ENCODE results near the gene DIMT1. TPM values are rescaled to one million over a fixed set of nuclear protein-coding genes. Genes with fewer than 3 reads are reported as not detected.
A peak's percentile ranks its signal among the peaks of the same experiment; 100 is the strongest.

The DIMT1 gene
- polyA plus RNA-seq, 3 donors: 29.4 to 35.8 (median 32.8) TPM

DNA sequence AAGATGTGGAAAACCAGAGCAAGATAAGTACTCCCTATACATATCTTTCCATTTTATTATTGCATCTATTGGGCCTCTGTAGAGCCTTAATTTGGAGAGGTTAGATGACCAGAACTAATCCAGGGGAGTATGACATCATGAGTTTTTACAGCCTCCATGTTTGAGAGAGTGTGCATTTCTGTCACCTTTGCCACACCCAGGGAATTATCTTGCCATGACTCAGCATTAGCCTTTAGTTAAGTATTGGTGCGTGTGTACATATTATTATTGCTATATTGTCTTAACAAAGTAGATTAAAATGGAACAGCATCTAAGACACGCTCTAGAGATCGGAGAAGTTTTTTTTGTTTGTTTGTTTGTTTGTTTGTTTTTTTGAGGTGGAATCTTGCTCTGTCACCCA, 27.6 kb downstream of the DIMT1 start:
- DNase-seq: no peak

DNA sequence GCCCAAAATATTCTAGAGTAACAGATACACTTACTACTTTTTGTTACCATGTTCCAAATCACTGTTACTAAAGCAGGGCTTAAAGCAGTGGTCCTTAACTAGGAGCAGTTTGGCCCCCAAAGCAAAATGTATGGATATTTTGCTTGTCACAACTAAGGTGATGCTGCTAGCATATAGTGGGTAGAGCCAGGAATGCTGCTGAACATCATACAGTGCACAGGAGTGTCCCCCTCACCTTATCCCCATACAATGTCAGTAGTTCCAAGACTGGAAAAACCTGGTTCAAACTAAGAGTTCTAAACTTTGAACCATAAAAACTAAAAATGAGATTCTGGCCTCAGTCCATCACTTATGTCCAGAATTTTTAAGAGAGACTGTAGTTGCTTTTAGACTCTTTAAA, 28.1 kb downstream of the DIMT1 start:
- no peak for DNase-seq

DNA sequence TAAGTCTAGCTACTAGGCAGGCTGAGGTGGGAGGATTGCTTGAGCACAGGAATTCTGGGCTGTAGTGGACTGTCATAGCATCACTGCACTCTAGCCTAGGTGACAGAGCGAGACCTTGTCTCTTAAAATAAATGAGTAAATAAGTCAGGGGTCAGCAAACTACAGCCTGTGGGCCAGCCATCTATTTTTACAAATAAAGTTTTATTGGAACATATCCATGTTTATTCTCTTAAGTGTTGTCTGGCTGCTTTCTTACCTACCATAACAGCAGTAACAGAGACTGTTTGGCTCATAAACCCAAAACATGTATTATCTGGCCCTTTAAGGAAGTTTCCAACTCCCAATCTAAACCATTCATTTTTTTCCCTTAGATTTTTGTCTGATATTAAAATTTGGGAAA, 29.6 kb downstream of the DIMT1 start:
- DNase-seq: no peak

DNA sequence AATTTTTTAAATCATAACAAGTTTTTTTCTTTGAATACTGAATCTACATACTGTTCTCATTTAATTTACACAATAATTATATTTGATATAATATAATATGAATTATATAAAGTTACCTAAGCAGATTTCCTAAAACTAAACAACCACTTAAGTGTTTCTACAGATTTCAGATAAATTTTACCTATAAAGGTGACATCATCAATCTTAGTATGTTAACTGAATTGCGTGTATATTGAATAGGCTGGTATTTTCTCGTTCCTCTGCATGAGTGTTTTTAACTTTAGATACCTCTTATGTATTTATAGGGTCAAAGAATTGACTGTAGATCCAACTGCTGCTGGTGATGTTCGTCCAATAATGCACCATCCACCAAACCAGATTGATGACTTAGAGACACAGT, 30.3 kb downstream of the DIMT1 start:
- DNase-seq: no peak

DNA sequence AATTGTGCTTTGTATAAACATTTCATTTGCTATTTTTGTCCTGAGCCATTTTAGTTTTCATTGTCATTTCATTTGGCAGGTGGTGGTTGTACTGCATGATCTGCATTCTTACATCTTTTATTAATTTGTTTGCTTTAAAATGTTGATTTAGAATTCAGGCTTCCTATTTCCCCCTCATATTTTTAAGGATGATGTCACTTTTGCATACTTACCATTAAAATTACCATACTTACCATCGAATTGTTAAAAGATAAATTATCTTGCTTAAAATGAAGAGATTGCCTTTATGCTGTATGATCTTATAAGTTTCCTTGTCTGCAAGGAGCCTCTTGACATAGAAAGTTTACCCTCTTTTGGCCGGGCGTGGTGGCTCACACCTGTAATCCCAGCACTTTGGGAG, 31.1 kb downstream of the DIMT1 start:
- no peak for DNase-seq

DNA sequence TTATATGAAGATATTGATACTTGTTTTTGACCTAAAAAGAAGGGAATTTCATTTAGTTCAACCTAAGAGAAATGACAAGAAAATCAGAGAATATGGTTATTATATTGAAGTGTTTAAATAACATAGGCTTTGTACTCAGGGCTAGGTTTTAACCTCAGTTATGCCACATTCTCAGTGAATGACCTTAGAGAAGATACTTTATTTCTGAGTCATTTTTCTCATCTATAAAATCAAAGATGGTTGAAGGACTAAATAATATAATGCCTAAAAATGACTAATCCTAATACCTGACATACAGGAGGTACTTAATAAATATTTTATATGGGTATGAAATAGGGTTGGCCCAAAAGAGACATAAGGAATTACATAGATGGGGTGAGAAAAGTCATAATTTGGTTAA, 32.3 kb downstream of the DIMT1 start:
- DNase-seq: no peak

DNA sequence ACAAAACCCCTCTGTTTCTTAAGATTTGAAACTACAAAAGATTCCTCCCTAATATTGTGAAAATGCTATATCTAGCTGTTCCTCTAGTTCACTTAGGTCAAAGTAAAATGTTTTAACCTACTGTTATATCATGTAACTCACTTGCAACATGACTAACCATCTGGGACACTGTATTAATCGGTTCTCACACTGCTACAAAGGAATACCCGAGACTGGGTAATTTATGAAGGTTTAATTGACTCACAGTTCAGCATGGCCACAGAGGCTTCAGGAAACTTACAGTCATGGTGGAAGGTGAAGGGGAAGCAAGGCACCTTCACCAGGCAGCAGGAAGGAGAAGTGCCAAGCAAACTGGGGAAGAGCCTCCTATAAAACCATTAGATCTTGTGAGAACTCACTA, 34.7 kb downstream of the DIMT1 start:
- DNase-seq: no peak

DNA sequence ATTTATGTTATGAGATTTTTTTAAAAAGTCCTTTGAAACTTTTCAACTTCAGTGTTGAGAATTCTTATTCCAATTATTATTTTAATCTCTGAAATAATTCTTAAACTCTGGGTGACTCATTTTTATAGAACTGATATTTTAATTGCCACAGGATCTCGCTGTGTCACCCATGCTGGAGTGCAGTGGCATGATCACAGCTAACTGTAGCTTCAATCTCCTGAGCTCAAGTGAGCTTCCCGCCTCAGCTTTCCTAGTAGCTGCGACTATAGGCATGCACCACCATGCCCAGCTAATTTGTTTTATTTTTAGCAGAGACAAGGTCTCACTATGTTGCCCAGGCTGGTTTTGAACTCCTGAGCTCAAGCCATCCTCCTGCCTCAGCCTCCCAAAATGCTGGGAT, 41.0 kb downstream of the DIMT1 start:
- DNase-seq: no peak

DNA sequence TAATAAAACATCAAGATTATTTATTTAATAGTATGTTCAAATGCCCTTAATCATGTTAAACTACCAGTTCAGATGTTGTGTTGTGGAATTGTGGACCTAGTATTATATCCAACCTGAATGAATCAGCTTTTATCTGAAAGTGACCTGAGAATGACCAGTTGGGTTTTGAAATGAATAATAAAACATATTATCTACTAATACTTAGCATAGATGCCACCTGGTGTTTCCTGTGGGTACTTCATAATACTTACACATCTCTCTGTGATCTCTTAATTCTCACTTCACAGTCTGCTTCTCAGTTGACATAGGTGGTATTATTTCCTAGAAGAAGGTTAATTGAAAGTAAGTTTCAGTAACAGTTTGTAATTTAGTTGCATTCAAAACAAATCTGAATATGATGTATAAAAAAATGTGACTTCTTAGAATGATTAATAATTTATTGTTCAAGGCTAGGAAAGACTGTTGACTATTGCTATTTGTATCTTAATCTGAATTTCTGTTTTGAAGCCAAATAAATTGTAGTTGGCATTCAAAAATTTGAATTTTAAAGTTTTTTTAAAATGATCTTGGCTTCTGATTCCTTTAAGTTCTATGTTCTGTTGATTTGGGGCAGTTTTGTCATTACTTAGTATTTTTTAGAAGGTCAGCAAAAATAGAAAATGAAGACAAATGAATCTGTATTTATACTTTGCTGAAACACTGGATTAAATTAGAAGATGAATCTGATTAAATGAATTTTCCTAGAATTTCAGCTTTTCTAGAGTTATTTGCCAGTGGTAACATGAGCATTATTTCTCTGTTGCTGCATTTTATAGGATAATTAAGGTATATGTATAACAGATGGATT, 49.5 kb downstream of the DIMT1 start:
- peak; percentile 40 for DNase-seq

DNA sequence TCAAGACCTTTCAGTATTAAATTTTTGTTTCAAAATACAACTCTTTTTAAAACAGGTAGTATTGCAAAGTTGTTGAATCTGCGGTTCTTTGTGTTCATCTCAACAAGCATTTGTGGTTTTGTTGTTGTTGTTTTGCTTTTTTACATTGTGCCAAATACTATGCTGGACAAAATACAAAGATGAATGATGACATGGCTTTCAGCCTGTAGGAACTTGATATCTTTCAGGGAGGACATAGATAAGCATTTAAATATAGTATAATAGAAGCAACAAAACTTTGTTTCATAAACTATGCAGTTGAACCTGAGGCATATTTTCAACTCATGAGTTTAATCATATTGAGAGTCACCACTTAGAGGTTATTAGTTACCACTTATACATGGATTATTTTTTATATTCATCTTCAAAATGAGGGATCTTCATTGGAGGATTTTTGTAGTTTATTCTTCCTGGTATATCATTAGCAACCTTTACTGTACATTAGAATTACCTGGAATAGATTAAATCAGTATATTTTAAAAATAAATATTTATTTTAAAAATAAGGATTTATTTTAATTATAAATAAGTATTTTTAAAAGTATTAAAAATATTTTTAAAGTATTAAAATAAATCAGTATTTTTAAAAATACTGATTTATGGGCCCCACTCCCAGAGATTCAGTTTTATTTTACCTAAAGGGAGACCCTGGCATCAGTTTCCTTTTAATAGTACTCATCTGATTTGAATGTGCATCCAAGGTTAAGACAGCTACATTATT, 54.8 kb downstream of the DIMT1 start:
- no peak for DNase-seq

DNA sequence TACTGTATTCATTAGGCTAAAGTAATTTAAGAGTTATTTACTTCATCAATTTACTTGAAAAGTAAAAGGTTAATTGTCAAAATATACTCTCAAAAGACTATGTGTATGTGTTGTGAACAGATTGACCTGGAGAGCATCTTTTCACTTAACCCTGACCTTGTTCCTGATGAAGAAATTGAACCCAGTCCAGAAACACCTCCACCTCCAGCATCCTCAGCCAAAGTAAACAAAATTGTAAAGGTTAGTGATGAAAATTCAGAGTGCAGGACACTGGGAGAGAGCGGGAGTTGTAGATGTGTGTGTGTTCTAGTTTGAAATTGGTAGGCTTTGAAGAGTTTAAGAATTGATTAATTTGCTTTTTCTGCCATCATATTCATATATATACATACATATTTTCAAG, 55.8 kb downstream of the DIMT1 start:
- DNase-seq: no peak

DNA sequence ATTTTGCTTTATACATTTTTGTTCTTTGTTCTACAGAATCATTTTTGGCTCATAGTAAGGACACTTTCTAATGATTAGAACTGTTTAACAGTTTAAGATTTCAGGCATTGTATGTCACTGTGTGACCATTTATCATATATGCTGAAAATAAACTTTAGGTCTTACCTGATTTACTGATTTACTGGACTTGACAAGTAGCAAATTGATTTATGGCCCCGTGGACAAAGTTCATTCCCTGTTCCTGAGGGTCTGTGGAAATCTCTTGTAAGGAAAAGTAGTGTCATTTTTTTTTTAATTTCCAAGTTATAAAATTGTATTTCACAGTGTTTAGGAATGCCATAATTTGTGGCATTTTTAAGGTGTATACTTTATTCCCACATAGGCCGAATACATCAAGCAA, 57.0 kb downstream of the DIMT1 start:
- DNase-seq: no peak

DNA sequence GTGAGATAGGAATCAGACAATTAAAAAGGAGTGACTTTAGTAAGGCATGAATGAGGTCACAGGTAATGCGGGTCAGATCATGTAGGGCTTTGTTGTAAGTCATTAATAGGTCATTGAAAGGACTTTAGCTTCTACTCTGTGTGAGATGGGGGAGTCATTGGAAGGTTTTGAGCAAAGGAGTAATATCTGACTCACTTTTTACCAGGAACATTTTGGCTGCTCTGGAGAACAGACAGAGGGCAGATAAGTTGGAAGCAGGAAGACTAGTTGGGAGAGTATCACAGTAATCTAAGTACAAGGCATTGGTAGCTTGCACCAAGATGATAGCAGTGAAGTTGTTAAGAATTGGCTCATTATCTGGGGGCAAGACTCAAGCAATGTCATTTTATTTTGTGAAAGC, 60.3 kb downstream of the DIMT1 start:
- no peak for DNase-seq

DNA sequence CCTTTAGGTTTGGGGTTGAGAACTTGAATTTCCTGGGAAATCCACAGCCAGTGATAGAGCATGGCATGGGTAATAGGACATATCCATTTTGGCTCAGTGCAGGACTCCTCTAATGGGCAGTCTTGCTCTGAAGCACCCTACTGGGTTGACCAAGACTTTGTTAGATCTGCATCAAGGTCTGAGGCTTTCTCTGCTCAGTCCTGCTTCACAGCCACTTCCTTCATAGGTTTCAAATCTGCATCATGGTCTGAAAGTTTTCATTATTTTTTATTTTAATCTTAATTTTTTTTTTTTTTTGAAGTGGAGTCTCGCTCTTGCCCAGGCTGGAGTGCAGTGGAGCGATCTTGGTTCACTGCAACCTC, 61.2 kb downstream of the DIMT1 start:
- no peak for DNase-seq

DNA sequence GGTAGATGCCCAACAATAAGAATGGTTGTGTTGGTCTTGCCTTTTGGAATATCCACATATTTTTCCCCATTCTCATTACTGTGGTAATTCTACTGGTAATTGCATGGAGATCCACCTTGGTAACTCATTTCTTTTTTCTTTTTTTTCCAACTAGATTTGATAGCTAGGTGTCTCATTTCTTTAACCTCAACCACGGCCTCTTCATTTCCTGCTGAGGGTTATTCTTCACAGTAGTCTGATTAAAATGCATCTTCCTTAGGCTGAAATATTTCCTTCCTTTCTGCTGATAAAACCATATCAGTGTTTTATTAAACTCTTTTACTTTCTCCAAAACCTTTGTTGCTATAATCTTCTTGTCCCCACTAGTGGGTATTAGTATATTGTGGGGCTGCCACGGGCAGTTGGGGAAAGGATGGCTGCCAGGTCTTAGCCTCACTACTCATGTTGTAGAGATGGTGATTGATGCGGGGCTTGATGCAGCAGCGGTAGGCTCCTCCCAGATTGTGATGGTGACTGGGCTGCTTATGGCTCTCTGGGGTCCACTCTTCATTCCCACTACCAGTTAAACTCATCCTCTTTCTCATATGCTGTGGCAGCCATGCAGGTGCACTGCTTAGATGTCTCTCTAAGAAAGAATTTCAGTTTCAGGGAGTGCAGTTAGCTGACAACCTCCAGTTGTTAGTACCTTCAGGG, 61.8 kb downstream of the DIMT1 start:
- no peak for DNase-seq

DNA sequence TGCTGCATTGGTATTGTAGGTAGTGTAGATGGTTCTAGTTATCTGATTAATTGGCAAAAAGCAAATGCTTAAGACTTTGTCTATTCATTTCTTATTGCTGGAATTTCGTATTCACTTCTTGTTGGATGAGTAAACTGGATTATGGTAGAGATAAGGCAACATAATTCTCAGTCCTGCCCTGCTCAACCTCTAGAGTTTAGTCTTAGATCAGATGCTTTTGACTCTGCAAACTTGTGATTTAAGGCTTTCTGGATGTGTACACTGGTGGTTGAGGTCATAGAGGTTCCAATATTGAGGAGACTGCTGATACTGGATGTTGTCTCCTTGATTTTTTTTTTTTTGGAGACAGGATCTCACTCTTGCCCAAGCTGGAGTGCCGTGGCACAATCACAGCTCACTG, 62.7 kb downstream of the DIMT1 start:
- no peak for DNase-seq

DNA sequence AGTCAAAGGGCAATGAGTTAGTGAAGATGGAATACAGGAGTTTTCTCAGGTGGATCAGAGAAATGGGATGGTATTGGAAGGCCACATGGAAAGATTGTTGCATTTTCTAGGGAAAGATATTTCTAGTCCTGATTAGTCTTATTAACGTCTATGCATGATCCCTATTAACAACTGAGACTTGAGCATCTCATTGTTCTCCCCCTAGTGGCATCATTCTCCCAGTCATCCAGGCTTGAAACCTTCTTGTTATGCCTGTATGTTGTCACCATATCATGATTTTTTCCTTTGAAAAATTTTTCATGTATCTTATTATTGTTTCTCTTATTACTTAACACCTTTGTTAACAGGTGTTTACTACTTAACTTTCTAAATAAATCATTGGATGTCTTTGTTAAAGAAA, 63.3 kb downstream of the DIMT1 start:
- DNase-seq: no peak

Other genes starting within 250 kb of the DIMT1 start
- 10 to 100 TPM; 47.5 to 49.6 (median 48.0) TPM for gene KIF2A, start 97.7 kb downstream of the DIMT1 start, polyA plus RNA-seq (ENCODE audit: insufficient read length in 3 of 3)
- gene IPO11, start 8.9 kb upstream of the DIMT1 start, polyA plus RNA-seq (ENCODE audit: insufficient read length in 3 of 3): 10 to 100 TPM; 34.2 to 35.4 (median 34.9) TPM
- 1 to 10 TPM; 5.1 to 5.7 (median 5.7) TPM for gene LRRC70, start 174.9 kb upstream of the DIMT1 start, polyA plus RNA-seq (ENCODE audit: insufficient read length in 3 of 3)